IPS-NIHi11 (cell line): Measurements from ENCODE around the gene PNMA3.
"Not testable (repeated sequence)": the region's sequence is repeated elsewhere in the genome, so short reads cannot be mapped to it uniquely, and the experiment has no call there.

Experiments used
- DNase-seq: peaks from one replicate; pipeline ENCODE4 v3.0.0; 2012; ENCODE audit warnings: mixed read lengths, low spot score

Gene PNMA3

GRCh38 chrX:153055871-153056749 is at the start of gene PNMA3:
PNMA3 (plus strand) TSS chrX:153056470; CDS start chrX:153057056, 586 bp downstream.
- DNase-seq = peak; percentile 58

GRCh38 chrX:153017174-153017573 is 39.1 kb upstream of the PNMA3 start:
- DNase-seq = not testable (repeated sequence)

- no peak for DNase-seq
These were observed 37.1 kb upstream of the PNMA3 start for GRCh38 chrX:153019166-153019565.

GRCh38 chrX:153026501-153026900 is 29.8 kb upstream of the PNMA3 start:
- not testable (repeated sequence) for DNase-seq

- DNase-seq = not testable (repeated sequence)
These were observed 27.8 kb upstream of the PNMA3 start for GRCh38 chrX:153028487-153028886.

GRCh38 chrX:153029162-153029561 is 27.1 kb upstream of the PNMA3 start:
- no peak for DNase-seq

GRCh38 chrX:153029875-153030274 is 26.4 kb upstream of the PNMA3 start:
- no peak for DNase-seq

GRCh38 chrX:153030801-153031200 is 25.5 kb upstream of the PNMA3 start:
- no peak for DNase-seq

GRCh38 chrX:153032397-153033118 is 23.7 kb upstream of the PNMA3 start:
- DNase-seq = peak; percentile 85

- DNase-seq = no peak
These were observed 7.2 kb upstream of the PNMA3 start for GRCh38 chrX:153049093-153049492.

GRCh38 chrX:153052534-153052933 is 3.7 kb upstream of the PNMA3 start:
- DNase-seq = no peak

- DNase-seq = no peak
These were observed 1.0 kb downstream of the PNMA3 start for GRCh38 chrX:153057281-153057680.

GRCh38 chrX:153059191-153060094 is 3.2 kb downstream of the PNMA3 start:
- no peak for DNase-seq

- DNase-seq = no peak
These were observed 3.8 kb downstream of the PNMA3 start for GRCh38 chrX:153060095-153060445.

- no peak for DNase-seq
These were observed 5.5 kb downstream of the PNMA3 start for GRCh38 chrX:153061732-153062131.

GRCh38 chrX:153063315-153063714 is 7.0 kb downstream of the PNMA3 start:
- no peak for DNase-seq

- no peak for DNase-seq
These were observed 7.8 kb downstream of the PNMA3 start for GRCh38 chrX:153064061-153064460.

GRCh38 chrX:153065389-153065788 is 9.1 kb downstream of the PNMA3 start:
- DNase-seq = no peak

- not testable (repeated sequence) for DNase-seq
These were observed 10.1 kb downstream of the PNMA3 start for GRCh38 chrX:153066402-153066801.

- not testable (repeated sequence) for DNase-seq
These were observed 15.8 kb downstream of the PNMA3 start, which contains the start of gene PNMA6A for GRCh38 chrX:153071909-153072583. PNMA6A (plus strand) TSS chrX:153072454; CDS start chrX:153073063, 609 bp downstream.

GRCh38 chrX:153073331-153073730 is 17.1 kb downstream of the PNMA3 start:
- DNase-seq = not testable (repeated sequence)
